Measurements from ENCODE around the gene ADAMTS18.

The ADAMTS18 gene

DNA sequence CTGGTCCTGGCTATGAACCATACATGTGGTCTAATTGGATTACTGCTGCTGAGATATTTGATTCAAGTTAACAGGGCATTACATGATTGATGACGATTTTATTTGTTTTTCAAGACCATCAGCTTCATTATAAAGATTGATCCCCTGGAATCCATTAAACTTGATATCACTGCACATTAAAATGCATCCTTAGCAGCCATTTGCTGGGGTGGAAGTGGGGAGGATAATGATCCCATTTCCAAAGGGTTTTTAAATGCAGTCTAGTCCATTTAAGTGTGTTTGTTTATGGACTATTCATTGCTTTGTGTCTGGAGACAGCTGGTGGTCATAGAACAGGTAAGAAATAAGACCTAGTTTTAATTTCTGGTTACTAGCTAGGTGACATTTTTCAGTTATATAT is 40.9 kb downstream of the ADAMTS18 start:
- FAIRE-seq, result no peak

DNA sequence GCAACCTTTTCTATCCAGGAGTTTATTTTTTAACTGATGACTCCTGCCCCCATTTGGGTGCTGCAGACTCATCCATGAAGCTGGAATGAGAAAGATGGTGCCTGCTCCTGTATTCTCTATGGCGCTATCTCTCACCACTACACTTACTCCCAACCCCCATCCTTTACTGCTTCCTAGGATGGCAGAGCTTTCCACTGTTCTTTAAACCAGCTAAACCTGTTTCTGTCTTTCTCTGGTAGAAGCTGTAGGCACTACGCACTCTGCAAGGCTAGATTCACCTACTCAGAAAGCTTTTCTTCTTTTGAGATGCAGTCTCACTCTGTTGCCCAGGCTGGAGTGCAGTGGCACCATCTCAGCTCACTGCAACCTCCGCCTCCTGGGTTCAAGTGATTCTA is 47.0 kb downstream of the ADAMTS18 start:
- no peak for FAIRE-seq

DNA sequence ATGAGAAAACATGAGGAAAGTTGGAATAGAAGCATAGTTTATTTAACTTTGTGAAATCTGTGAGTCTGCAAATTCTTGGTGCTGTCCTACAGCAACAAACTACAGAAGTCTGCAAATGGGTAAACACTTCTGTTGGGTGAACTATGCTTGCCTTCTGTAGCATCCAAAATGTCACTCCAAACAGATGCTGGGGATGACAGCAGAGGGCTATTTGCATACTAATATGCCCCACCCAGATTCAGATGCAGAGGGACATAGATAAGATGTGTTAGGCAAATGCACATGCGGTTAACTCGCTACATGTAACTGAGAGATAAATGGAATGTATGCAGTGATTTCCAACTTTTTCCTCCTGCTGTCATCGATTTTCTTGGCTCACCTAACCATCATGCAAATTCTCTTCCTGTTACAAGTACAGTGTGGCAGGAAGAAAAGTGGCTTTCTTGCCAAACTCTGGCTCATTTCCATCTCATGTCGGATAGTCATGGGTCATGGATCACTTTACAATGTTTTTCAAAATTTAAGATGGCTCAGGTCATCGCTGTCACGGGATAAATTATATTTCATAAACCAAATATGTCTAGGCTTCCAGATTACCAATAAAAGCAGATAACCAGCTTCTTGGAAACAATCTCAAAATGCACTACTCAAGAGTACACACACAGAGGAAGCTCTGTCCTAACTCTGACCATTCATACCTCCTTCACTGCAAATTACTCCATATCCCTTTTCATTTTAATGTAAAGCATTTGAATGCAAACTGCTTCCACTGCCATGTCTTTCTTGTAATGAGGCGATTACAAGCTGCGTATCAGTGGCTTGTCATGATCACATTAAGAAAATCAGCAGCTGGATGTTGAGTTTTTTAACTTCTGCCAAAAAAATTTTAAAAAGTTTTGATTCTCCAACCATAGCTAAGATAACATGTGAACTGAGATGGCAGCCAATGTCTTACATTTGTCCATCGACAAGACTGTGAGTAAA is 47.7 kb downstream of the ADAMTS18 start:
- FAIRE-seq, result no peak

DNA sequence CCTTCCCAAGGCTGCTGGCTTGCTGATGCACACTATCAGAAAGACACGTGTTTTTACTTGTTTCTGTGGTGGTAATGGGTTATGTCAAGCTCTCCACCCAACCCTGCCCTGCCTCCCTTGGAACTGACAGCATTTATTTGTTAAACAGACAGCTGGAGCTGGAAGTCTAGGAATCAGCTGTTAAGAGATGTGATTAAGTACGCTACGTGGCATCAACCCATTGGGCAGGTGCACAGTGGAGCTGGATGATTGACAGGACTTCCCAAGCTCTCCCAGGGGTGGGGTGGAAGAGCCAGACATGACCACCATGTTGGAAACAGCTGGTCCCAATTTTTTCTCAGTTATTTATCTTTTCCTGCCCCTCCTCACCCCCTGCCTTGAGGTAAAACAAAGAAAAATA is 49.4 kb downstream of the ADAMTS18 start:
- no peak for FAIRE-seq

DNA sequence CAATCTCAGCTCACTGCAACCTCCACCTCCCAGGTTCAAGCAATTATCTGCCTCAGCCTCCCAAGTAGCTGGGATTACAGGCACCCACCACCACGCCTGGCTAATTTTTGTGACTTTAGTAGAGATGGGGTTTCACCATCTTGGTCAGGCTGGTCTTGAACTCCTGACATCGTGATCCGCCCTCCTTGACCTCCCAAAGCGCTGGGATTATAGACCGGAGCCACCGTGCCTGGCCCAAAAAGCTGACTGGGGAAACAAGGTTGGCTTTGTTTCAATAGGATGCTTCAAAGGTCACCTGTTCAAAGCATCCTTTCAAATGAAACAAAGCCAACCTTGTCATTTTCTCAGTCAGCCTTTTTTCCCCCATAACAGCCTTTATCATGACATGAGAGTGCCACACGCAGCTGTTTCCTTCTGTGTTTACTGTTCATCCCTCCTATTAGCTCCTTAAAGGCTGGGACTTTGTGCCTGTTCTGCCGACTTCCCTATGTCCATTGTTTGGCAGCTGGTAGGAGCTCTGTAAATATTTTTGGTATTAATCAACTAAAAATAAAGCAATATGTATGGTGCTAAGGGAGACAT is 51.1 kb downstream of the ADAMTS18 start:
- no peak for FAIRE-seq

DNA sequence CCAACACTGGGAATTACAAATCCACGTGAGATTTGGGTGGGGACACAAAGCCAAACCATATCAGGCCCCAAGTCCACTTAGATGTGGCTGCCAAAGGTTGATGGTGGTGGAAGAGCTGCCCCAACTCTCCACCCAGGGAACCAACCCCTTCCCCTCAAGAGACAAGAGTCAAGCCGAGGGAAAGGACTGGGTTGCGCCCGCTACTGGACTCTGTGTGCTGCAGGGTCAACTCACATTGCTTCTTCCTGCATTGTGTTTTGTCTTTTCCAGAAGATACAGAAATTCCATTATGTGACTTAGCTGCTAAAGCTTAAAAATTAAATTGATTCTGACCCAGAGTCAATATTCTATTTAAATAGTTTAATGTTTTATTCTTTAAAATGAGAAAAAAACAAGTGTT is 58.5 kb downstream of the ADAMTS18 start:
- FAIRE-seq, result no peak

DNA sequence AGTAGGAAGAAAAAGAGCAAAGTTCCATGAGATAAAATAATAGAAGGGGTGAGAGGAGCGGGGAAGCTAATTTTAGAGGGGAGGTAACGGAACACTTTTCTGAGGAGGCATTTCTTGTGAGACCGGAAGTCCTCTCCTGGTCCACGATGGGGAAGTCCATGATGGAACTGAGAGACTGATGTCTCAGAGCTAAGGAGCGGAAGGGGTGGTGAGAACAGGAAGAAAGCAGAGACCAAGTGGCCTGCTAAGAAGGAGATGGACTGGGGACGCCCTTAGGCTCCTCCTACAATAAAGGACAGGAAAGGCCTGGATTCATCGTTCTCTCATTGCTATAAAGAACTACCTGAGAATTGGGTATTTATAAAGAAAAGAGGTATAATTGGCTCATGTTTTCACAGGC is 59.4 kb downstream of the ADAMTS18 start:
- FAIRE-seq, result no peak

DNA sequence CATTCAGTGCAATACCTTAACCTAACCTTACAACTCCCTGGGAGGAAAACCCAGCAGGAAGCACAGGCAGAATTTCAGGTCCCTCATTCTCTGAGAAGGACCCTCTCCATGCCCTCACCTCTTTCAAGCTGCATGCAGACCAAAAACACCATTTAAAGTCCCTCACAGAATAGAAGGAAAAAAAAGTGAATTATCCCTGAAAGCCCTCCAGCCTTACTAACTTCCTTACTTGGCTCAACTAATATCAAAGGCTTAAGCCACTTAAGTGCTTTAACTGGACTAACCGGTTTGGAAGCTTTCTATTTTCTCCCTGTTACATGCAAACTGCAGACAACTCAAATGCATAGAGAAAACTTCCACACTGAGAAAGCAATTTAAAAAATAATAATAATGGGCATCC is 60.5 kb downstream of the ADAMTS18 start:
- no peak for FAIRE-seq

DNA sequence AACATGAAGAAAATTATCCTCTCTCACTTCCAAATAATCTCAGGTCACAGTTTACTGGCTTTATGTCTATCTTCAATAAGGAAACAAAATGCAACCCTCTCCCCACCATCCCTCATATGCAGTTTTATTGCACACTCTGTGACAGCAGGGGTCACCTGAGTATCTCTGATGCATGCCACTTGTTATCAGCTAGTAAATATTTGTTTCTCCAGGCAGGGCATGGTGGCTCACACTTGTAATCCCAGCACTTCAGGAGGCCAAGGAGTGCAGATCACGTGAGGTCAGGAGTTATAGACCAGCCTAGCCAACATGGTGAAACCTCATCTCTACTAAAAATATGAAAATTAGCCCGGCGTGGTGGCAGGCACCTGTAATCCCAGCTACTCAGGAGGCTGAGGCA is 61.1 kb downstream of the ADAMTS18 start:
- no peak for FAIRE-seq

DNA sequence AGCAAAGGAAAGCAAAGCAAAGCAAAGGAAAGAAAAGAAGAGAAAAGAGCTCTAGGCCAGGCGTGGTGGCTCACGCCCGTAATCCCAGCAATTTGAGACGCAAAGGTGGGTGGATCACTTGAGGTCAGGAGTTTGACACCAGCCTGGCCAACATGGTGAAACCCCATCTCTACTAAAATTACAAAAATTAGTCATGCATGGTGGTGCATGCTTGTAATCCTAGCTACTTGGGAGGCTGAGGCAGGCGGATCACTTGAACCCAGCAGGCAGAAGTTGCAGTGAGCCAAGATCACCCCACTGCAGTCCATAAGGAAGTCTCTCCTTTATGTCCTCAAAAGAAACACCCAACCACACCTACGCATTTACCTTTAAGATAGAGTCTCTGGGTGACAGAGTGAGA is 70.1 kb downstream of the ADAMTS18 start:
- no peak for FAIRE-seq

DNA sequence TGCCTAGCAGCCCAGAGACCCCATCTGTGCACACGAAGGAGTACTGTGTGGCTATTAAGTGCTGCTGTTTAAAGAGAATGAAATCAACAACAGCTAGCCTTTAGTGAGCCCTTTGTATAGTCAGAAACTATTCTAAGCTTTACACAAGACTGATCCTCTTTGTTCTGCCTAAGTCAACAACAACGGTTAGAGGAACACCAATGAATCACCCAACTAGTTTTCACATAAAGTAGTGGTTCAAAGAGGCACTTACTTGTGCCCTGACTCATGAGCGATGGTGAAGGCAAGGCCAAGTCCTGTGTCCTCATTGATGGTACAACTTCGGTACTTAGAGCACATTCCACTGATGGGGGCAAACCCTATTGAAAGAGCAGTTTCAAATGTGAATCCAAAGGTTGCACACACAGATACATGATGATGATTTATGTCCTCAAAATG is 75.8 kb downstream of the ADAMTS18 start:
- FAIRE-seq, result no peak

DNA sequence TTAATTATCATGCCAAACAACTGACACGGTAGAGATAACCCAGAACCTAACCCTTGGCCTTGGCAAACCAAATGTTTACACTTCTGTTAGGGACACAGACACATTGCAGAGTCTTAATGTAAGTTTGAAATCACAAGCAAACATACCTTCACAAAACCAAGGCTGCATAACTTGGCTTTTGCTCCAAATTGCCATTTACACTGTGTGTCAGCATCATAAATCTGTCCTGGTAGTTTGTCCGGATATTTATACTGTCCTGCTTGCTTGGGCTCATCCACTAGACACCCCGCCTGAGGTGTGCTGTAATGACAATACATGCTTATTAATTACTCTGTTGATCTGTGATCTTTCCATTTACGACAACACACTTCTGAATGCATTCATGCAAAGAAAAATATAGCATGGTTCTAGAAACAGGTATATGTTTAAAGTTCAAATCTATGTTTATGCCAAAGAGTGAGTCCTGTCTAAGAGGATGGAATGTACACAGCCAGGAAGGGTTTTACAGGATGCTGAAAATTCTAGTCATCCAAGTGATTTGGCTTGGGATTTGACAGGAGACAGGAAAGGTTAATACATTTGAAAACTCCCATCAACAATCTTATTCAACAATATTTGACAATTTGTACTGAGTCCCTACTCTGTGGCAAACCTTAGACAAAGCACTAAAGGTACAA is 81.1 kb downstream of the ADAMTS18 start:
- FAIRE-seq, result no peak

DNA sequence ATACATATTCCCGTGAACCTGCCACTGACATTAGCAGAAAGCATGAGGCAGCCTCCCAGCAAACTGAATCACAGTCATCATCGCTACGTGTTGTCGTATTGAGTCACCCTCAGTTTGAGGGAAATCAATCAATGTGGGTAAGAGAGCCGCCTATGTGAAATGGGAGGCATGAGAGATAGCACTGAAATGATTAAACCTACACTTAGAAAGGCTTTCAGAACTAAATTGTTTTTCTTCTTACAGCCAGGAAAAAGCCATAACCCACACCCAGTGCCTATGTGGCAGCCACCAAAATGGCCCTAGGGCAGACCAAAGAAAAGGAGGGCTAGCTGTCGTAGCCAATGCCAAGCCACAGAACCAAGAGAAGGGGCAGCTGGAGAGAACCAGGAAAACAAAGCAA is 90.5 kb downstream of the ADAMTS18 start:
- no peak for FAIRE-seq

DNA sequence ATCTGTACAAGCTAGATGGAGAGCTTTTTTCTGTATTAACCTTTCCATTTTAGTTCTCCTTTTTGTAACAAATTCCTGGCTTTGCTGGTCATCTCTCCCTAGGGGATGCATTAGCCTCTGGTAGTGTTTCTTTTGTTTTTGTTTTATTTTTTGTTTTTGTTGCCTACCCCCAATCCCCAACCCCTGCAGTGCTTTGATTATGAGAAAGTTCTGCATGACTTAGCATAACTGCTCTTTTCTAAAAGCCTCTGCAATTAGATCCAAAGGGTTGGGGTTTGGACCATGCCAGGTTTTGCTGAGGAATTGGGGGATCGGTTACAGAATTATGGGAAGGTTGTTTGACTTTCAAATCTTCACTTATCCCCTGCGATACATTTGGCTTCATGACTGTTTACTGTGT is 98.2 kb downstream of the ADAMTS18 start:
- FAIRE-seq, result no peak

DNA sequence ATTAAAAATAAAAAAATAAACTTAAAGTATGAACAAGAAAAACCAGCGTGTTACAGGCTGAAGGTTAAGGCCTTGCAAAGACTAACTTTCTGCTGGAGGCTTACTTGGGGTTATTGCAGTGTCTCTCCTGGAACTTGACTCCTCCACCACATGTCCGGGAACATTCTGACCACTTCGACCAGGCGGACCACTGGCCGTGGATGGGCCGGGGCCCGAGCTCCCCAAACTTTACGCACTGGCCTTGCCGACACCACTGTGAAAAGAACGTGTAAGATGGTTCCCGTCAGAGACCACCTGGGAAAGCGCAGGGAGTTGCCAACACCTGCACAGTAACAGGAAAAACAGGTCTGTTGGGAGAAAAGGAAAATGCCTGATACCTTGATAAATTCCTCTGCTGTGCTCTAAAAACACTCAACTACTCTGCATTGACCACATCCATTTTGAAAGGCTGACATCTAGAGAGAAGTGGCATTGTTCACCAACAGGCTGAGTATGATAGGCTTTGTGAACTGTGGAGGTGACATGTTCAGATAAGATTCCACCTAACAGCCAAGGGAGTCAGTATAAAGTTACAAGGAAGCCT is 99.1 kb downstream of the ADAMTS18 start:
- FAIRE-seq, result no peak

DNA sequence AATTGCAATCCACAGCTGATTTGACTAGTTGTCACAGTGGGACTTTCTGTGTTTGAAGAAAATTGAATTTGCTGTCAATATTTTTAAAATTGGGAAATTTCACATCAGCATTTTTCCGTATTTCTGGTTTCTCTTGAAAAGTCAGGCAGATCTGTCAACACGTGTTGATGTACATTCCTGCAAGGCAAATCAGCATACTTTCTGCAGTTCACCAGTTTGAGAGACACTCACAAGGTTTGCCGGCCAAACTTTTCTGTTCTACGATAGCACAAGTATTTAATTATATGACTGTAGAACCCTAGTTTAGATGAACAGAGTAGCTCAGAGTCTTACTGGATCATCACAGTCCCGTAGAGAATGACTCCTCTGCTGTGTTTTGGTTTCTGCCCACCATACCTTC is 102.0 kb downstream of the ADAMTS18 start:
- no peak for FAIRE-seq

DNA sequence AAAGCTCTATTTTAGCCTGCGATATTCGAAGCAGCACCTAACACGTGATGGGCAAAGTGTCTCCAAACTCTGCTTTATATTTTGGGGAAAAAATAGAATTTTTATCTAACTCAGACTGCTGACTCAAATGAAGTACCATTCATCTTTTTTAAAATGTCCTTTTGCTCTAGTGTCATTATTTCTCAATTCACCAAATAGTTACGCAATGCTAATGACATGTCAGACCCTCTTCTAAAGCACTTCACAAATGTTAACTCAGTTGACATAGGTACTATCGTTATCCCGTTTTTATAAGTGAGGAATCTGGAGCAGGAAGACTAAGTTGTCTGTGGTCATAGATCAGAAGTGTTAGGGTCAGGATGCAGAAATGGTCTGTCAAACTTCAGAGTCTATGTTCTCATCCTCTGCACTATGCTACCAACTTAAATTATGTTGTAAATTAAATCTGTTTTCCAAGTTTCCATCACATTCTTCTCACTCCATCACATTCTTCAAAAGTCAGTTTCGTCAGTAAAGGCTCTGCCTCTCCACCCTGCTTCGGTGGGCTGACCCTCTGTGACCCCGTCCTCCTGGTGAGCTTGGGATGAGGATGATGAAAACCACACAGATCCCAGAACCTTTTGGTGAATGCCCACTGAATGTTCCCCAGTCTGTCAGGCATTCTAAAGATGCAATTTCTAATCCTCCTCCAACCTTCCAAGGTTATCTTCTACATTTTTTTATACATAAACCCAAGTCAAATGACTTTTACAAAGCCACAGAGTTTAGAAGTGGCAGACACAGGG is 102.8 kb downstream of the ADAMTS18 start:
- FAIRE-seq, result no peak

DNA sequence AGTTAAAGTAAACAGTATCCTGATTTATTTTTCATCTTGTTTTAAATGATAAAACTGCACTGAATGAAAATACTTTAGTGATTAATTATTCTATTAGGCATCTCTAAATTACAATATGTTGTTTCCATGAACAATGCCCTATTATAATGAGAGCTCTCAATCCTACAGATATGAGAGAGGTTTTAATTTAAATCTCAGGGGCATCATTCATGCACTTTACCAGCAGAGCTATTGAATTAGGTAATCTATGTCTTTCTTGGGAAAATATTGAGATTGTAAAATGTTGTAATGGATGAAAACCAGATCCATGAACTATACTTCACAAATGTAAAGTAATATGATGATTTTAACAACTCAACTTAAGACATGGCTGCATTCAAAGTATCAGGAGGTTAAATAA is 103.8 kb downstream of the ADAMTS18 start:
- FAIRE-seq, result no peak

DNA sequence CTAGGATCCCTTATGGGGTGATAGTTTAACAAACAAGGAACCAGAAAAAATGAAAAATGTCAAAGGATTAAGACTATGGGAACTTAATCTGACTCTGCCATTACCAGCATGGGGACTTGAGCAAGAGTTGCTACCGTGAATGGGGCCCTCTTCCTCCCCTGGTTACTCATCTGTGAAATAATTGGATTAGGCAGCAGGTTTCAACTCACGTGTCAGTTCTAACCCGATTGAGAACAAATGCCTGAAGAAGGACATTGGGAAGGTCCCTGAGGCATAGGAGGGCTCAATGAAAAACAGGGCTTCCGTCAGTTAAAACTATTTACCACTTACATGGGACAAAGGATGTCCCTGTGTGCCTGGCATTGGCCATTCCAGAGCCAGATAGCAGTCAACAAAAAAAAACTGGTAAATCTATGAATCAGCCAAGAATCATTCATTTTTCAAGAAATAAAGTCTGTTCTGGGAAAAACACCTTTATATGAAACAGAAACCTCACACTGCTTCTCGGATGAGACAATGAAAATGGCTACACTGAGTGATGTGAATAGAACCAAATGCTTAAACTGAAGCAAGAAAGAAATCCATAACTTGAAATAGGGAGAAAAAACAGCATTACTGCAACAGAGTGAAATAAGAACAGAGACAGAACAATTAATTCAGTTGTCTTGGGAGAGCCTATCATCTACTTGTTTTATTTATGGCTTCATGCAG is 104.3 kb downstream of the ADAMTS18 start:
- no peak for FAIRE-seq

DNA sequence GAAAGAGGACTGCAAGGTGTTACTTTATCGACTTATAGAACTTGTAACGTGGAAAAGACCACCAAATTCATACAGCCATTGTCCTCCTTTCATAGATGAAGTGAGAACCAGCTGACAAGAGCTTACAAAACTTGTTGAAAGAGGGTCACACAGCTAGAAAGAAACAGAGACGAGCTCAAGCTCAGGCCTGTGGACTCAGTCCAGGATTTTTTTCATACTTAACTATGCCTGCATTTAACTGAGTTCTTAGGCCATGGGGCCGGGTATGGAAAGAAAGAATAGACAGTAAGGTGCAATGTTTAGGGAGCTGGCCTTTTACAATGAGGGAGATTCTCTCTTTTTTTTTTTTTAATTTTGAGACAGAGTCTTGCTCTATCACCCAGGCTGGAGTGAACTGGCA is 106.1 kb downstream of the ADAMTS18 start:
- FAIRE-seq, result no peak

DNA sequence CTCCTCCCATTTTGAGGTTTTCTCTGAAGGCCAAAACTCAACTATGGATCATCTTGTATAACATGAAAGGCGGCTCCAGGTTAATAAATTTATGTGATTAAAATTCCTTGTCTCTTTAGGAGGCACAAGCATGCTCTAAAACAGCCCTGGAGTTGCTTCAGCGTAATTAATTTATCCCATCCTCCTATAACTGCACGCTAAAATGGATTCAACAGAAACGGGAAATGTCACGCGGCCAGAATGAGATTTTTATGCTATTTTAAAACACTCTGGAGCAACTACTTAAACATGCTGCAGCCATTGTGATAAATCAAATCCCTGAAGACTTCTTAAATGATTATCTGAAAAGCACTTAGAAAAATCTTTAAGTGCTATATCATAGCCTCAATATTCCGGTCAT is 106.6 kb downstream of the ADAMTS18 start:
- no peak for FAIRE-seq

DNA sequence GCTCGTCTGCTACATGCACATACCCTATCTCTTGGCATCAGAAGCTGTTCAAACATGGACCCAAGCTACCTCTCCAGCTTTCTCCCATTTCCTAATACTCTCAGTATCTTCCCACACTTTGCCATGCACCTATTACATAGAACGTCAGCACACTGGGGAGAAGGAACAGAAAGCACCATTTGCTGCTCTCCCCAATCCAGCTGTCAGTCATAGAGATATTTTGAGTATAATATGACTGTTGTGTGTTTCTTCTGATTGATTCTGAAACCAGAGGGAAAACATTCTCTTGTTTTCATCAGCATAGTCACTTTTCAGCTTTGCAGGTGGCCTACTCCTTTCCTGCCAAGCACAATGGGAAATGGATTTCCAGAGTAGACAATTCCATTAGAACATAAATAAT is 107.1 kb downstream of the ADAMTS18 start:
- no peak for FAIRE-seq

Data from TTC549 (cell line).